Stimulated activated CD4-positive, alpha-beta T cell treated with anti-CD3 and anti-CD28 coated beads, Interleukin-2, amount 100 ng/mL, for 24 hours (primary cell): Measurements from ENCODE around the gene GTF2E1.

Source experiments
- DNase-seq, 2 donors: peaks; one replicate each; pipeline ENCODE4 v3.0.0-alpha.2; 2020

GTF2E1 gene

GRCh38 chr3:120802916-120803315, 60.4 kb downstream of the GTF2E1 start:
- DNase-seq, result no peak

- DNase-seq, result no peak
Observed at GRCh38 chr3:120816728-120817127, 74.2 kb downstream of the GTF2E1 start.

GRCh38 chr3:120820748-120821147, 78.2 kb downstream of the GTF2E1 start:
- no peak for DNase-seq

GRCh38 chr3:120821426-120821825, 78.9 kb downstream of the GTF2E1 start:
- DNase-seq, result no peak

GRCh38 chr3:120823156-120823555, 80.6 kb downstream of the GTF2E1 start:
- DNase-seq, result no peak

GRCh38 chr3:120824613-120825012, 82.1 kb downstream of the GTF2E1 start:
- no peak for DNase-seq

GRCh38 chr3:120828796-120829195, 86.3 kb downstream of the GTF2E1 start:
- no peak for DNase-seq

GRCh38 chr3:120831066-120831465, 88.5 kb downstream of the GTF2E1 start:
- no peak for DNase-seq
